KG1 (cell line): ENCODE results near the gene SYNGR2.
"Not testable (repeated sequence)": the region's sequence is repeated elsewhere in the genome, so short reads cannot be mapped to it uniquely, and the experiment has no call there.

Source experiments
- DNase-seq: peaks from one replicate; lab custom pipeline; 2025; lab: John Stamatoyannopoulos, UW

The SYNGR2 gene

DNA sequence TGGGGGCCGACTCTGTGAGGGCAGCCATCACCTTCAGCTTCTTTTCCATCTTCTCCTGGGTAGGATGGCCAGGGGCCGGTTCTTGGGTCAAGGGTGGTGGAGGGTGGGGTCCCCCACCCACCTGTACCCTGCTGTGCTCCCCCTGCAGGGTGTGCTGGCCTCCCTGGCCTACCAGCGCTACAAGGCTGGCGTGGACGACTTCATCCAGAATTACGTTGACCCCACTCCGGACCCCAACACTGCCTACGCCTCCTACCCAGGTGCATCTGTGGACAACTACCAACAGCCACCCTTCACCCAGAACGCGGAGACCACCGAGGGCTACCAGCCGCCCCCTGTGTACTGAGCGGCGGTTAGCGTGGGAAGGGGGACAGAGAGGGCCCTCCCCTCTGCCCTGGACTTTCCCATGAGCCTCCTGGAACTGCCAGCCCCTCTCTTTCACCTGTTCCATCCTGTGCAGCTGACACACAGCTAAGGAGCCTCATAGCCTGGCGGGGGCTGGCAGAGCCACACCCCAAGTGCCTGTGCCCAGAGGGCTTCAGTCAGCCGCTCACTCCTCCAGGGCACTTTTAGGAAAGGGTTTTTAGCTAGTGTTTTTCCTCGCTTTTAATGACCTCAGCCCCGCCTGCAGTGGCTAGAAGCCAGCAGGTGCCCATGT is 3.3 kb downstream of the SYNGR2 start:
- DNase-seq, result not testable (repeated sequence)

DNA sequence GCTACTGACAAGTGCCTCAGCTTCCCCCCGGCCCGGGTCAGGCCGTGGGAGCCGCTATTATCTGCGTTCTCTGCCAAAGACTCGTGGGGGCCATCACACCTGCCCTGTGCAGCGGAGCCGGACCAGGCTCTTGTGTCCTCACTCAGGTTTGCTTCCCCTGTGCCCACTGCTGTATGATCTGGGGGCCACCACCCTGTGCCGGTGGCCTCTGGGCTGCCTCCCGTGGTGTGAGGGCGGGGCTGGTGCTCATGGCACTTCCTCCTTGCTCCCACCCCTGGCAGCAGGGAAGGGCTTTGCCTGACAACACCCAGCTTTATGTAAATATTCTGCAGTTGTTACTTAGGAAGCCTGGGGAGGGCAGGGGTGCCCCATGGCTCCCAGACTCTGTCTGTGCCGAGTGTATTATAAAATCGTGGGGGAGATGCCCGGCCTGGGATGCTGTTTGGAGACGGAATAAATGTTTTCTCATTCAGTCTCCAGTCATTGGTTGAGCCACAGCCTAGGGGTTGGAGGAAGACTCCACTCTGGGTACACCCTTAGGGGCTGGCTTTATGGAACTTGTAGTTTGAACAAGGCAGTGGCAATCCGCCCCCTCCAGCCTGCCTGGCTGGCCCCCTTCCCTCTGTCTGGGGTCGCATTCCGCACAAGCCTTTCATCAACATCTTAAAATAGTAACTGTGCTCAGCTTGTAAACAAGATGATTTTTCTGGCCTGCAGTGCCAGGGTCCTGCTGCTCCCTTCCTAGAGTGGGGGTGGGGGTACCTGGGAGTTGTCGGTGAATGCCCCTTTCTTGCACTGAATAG is 4.1 kb downstream of the SYNGR2 start:
- no peak for DNase-seq

DNA sequence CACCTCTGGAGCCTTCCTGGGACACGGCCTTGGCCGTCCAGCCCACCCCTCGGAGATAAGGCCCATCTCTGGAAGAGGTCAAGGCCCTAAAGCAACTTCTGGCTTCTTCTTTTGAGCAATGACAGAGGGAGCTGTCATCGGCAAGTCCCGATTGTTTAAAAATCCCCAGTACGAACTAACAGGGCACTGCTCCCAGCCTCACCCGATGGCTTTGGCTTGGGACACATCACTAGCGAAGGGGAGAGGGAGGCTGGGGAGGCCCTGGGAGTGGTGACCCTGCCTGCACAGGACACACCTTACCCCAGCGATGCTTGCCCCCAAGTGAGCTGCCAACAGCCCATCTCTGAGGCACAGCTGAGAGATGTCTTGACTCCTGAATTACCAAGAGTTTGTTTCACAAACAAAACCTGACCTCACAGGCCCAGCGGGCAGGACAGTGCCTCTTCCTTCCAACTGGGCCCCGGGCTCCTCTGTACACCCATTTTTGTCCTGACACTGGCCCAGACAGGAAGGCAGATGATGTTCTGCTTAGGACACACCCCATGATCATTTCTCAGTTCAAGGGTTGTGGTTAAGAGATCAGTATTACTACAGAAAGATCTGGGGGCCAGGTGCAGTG is 4.8 kb downstream of the SYNGR2 start:
- no peak for DNase-seq

DNA sequence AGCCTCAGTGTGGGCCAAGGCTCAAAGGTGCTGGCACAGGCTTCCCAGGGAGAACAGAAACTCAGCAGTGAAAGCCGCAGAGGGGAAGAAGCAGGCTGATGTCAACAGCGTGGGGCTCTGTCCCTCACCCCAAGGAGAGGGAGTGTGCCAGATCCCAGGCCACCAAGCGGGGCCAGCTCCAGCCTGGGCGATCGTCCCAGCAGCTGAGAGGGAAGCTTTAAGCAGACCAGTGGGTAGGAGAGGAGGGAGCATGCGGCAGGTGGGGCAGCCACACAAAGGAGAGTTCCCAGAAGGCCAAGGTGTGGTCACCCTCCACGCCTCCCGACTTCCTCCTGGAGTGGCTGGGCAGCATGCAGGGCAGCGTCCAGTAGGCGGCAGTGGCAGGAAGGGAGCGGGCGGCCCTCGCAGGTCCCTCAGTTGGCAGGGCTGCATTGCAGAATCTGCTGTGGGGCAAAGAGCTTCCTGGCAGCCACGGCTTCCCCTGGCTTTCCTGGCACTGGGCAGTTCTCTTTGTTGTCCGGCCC is 6.0 kb downstream of the SYNGR2 start:
- DNase-seq, result no peak

DNA sequence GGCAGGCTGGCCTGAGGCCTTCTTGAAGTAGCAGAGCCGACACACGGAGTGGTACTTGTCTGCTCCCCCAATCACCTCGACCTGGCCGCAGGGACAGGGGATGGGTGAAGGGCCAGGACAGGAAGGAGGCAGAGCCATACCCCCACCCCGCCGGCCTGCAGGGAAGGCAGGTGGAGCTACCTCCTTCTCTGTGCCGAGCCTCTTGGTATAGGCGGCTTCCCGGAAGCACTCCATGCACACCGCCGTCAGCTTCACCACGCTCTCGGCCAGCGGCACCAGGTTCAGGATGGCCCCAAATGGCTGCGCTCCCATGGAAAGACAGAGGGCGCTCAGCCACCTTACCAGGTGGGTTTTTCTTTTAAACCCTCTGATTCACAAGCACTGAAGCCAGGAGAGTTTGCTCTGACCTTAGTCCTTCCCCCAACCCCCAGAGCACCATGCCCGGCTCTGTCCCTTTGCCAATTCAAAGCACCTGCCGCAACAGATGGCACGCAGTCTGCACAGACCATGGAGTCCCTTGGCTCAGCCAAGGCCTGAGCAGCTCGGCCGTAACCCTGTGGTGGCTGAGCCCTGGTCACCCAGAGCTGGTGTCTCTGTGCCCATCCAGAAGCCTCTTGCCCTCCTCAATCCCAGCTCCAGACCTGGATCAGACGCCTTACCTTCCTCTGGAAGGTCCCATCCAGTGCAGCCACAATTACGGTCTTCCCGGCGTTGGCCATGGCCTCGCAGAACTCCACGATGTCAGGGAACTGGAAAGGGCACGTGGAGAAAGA is 6.7 kb downstream of the SYNGR2 start:
- DNase-seq, result no peak

DNA sequence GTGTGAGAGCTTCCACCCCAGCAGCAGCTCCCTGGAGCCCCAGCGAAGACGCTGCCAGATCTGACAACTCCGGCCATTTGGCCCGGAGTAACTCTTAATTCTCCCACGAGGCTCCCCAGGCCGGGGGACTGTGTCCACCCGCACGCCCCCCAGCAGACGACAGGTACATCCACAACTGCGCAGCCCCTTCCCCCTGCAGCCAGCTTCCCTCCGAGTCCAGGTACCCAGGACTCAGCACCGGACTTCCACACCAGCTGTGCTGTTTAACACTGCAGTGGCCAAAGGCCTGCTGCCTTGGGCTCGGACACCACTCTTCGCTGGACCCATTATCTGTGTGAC is 7.2 kb downstream of the SYNGR2 start:
- DNase-seq, result no peak

DNA sequence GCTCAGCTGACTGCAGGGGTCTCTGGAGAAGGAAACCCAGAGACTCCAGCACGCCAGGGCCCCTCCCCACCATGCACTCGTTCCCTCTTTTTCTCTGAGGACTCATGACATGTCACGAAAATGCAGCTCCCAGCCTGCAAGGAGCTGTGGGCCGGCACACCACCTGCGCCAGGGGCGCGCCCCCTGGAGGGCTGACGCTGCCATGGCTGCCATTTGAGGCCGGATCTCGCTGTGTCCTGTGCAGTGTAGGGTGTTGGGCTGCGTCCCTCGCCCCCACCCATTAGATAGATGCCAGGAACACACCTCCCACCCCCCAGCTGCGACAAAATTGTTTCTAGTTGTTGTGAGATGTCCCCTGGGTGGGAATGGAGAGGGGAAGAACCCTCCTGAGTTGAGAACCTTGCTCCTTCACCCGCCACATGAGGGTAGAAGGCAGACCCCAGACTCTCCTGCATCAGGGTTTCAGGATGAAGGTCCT is 8.2 kb downstream of the SYNGR2 start:
- peak; percentile 36 for DNase-seq

DNA sequence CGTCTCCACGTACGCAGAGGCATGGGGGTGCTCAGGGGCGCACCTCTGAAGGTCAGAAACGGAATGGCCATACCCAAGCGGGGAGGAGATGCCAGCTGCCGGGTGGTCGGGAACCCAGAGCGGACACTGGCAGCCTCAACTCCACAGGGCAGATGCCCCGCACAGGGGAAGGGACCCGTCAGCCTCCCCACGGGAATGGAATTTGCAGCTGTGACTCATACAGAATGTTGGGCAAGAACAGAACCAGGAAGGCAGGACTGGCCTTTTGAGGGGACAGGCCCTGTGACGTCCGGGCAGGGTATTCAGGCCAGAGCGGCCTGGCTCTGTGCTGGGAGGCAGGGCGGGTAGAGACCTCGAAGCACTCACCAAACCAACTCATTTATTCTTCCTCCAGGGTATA is 11.0 kb downstream of the SYNGR2 start:
- no peak for DNase-seq

DNA sequence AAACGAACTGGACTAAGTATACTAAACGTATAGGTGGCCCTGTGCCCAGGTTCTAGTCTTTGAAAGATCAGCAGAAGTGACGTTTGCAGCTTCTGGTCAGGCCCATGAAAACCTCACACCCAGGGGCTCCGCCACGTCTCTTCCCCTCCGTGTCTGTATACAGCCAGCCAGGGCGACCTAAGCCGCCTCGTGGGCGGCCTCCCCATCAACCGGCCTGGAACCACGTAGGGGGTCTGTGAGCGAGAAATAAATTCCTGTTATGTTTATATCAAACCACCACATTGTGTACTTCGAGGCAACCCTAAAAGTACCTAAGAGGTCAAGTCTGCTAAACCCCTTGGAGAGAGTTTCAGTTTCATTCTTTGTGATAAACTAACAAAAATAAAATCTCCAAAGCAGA is 11.7 kb downstream of the SYNGR2 start:
- no peak for DNase-seq

DNA sequence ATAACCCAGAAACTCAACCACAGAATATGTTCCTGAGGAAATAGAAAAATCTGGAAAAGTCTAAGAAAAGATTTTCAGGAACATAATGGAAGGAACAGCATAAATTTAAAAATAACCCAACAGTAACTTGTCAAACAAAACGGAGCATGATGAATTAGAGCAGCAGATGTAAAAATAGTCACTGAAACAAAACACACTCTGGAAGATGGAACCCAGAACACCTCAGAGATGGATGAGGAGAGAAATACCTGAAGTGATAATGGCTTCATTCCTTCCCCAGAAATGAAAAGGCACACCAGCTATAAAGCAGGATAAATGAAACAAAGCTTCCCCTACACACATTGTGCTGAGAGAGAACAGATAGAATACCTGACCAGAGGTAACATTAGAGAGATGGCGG is 12.1 kb downstream of the SYNGR2 start:
- DNase-seq, result no peak

DNA sequence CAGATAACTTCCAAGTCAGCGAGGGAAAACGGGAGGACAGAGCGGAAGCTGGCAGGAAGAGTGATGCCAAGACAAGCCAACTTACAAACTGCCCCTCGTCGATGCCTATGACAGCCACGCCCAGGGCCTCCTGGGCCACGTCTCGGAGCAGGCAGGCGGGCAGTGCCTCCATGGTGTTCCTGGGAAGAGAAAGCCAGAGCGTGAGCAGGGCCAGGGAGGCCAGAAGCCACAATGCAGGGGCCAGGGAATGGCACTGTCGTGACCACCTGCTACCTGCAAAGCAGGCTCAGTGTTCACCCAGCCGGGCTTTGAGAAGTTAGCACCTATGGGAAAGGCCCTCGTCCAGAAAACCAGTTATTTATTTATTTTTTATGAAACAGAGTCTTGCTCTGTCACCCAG is 14.1 kb downstream of the SYNGR2 start:
- no peak for DNase-seq

DNA sequence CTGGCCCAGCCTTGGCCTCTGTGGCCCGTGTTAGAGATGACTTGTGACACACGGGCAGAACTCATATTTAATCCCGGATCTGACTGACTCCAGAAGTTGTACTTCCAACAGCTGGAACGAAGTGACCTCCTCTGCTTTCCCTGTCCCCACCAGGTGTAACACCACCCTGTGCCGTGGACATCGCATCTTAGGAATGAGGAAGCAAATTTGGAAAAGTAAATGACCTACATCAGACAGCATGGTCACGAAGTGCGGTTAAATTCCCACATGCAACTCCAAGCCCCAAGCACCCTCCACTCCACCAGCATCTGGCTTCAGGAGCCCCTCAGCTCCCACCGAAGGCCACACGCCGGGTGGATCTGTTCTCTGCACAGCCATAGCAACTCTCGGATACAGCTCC is 15.5 kb downstream of the SYNGR2 start:
- DNase-seq, result no peak

DNA sequence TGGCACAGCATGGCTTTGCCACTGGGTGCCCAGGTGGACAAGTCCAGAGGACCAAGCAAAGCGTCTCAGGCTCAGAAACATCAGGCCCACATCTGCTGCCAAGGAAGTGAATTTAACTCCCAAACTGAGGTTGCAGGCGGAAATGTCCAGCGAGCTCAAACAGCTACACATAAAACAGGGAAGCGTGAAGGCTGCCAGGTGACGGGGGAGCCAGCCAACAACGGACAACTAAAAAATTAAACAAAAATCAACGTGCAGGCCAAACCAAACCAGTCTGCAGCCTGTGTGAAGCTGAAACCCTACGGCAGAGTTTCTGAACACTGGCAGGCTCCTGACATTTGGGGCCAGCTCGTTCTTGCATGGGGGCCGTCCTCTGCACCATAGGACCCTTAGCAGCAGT is 16.0 kb downstream of the SYNGR2 start:
- DNase-seq, result no peak

DNA sequence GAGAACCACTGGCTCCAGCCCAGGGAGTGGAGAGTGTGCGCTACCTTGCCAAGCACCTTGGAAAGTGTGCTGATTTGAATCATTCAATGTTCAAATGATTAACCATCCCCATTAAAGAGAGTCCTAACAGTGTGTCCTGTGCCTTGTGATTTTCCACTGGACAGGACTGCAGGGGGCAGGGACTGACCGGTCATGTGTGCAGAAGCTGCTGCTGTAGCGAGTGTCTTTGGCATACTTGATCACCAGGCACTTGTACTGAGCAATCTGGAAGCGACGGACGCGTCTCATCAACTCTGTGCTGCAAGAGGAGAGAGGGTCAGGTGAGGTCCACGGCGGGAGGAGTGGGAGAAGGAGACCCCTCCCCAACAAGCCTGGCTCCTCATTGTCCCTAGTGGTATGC is 16.5 kb downstream of the SYNGR2 start:
- no peak for DNase-seq

DNA sequence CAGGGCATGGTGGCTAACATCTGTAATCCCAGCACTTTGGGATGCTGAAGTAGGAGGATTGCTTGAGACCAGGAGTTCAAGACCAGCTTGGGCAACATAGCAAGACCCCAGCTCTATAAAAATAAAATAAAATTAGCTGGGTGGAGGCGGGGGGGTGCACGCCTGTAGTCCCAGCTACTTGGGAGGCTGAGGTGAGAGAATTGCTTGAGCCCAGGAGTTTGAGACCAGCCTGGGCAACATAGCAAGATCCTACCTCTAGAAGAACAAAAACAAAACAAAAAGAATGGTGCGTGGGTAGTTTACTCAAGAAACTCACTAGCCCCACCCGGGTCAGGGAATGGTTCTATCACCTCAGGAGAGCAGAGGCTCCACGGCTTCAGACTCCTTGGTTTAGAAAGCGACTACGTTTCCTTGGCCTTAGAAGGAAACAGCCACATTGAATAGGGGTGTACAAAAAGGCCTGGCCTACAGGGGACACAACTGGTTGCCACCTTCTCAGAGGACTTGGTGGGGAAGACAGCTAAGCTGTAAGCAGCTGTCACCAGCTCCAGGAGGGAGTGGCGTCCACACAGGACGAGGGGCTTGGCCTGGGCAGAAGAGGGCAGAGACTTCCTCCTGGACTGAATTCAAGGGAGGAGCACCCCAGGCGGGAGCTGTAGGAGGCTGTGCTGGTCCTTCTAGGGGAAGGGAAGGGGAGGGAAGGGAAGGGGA is 17.8 kb downstream of the SYNGR2 start:
- no peak for DNase-seq

DNA sequence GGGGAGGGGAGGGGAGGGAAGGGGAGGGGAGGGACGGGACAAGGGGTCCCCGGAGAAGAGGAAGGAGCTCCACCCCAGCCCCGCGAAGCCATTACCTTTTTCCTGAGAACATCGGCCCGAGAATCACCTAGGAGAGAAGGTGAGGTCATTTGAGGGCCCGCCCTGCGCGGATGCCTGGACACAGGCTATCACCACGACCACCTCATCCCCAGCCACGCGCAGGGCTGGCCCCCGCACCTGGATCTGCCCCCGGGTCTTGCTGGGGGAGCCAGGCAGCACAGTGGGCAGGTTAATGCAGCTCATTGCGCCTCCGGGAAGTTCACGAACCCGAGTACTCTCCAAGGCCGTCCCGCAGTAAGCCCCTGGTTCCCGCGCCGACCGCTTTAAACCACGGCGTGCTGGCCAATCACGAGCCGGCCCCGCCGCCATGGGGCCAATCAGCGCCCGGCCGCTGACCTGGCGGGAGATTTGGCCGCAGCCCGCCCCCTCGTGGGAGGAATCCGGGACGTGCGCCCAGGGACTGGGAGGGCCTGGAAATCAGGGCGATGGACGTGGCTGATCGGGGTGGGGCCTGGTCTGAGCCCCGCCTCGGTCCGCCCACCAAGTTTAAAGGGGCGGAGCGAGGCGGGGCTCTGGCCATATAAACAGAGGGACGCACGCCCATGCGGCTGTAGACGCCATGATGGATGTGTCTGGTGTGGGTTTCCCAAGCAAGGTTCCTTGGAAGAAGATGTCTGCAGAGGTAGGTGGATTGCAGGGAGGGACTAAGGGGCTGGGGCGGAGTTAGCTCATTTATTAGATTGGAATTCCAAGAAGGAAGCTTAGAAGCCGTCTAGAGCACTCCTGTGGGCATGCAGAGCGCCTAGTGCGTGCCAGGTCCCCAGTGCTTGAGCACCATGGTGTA is 18.6 kb downstream of the SYNGR2 start, which contains the start of the genes AFMID and TK1:
Gene AFMID, plus strand, starts transcription at position 671 of the 904 bp plus-strand sequence. Its CDS starts 9 bp downstream, at position 680.
Gene TK1, minus strand, starts transcription at position 361 of the 904 bp plus-strand sequence. Its CDS starts 58 bp downstream, at position 303.
- peak; percentile 94 for DNase-seq

DNA sequence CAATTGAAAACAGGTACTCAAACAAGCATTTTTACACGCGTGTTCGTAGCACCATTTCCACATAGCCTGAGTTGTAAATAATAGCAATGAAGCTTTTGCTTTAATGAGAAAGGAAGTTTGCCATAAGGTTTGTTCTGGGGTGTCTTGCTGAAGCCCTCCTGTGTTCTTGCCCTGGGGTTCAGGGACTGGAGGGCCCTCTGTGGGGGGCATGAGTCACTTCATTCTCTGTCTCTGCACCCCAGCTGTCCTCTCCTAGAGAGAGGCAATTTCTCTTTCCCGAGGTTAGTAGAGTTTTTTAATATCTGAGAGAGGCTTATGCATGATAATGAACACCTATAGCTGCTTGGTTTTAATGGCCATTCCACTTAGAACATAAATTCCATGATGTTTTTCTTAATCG is 28.3 kb downstream of the SYNGR2 start:
- no peak for DNase-seq

DNA sequence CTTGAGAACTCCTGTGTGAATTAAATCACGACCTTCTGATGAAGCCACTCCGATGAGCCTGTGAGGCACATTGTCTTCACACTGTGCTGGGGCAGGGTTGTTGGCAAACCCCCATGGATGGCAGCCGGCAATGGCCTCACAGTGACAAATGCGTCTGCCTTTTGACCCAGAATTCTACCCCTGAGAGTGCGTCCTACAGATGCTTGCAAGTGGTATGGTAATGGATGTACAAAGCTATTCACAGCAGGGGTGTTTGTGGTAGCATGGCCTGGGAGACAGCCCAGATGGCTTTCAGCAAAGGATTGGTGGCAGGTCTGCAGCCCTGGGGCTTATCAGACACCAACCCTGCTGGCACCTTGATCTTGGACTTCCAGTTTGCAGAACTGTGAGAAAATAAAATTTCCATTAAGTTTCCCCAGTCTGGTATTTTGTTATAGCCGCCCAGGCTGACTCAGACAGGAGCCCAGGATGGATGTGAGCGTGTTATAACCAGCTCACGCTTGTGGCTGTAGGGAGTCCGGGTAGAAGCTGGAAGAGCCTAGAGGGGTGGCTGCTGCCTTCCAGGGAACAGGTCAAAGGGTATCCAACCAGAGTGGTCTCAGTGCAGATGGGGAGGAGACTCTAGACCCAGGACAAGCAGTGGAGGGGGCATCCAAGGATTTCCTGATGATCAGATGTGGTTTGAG is 28.9 kb downstream of the SYNGR2 start:
- no peak for DNase-seq

DNA sequence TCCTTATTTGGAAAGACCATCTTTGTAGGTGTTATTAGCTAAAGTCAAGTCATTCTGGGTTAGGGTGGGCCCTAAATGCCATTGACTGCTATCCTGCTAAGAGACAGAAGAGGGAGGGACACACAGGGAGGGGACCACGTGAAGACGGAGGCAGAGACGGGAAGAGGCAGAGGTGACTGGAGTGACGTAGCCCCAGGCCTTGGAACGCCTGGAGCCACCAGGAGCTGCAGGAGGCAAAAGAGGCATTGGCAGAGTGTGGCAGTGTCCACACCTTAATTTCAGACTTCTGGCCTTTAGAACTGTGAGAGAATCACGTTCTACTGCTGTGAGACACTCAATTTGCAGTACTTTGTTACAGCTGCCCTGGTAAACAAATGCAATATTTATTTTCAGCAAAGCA is 32.1 kb downstream of the SYNGR2 start:
- no peak for DNase-seq

DNA sequence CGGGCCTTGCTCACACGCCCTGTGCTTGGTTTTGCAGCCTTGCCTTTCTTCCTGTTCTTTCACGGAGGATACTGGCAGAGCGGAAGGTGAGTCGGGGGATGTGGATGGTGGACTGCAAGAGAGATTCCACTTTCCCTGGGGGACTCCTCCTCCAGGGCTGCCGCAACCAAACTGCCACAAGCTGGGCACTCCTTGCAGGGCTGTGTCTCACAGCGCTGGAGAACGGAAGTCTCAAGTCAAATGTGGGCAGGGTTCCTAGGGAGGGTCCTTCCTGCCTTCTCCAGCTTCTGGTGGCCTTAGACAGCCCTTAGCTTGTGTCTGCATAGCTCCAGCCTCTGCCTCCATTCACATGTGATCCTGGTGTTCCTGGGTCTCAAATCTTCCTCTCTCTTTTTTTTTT is 34.3 kb downstream of the SYNGR2 start:
- DNase-seq, result no peak
